K562 (cell line): ENCODE measurements around the gene OR8A1. TPM values are rescaled to one million over a fixed set of nuclear protein-coding genes. Genes with fewer than 3 reads are reported as not detected.

Source experiments
- ATAC-seq: fragments of 200-7000 bp; cut with Tn5 transposase; 3 replicates; pipeline ENCODE4 v1.9.1; 2020; ENCODE audit warnings: moderate library complexity
- BruUV-seq: library from RNA; stranded (reverse); fragments of 400-500 nt; replicated peaks from 2 replicates; lab custom pipeline; 2021; lab: Mats Ljungman, UMichigan
- CTCF ChIA-PET: fragments of 300-600 bp; formaldehyde crosslinking; extraction: SDS; loops from one replicate; lab custom pipeline; 2021; ENCODE audit warnings: low intra/inter-chr PET ratio; lab: Yijun Ruan, JAX
- POLR2A ChIA-PET: fragments of 300-600, 350-650 bp; sonication (Branson Sonifier 250); formaldehyde crosslinking; extraction: SDS; loops from one replicate; lab custom pipeline; 2021; ENCODE audit warnings: antibody characterized with exemption, inconsistent platforms; lab: Yijun Ruan, JAX
- DNase-seq, 4 experiments: peaks; one replicate each; pipeline versions ENCODE4 v3.0.0 to v3.0.0-alpha.2; 2011 to 2018; ENCODE audit warnings: low spot score in 3 of 4, mixed read lengths in 3 of 4; ENCODE audit errors: extremely low read depth in 1 of 4
- FAIRE-seq: peaks from 2 replicates; lab custom pipeline; 2011; peaks lifted over from hg19 to GRCh38; lab: Jason Lieb, UNC
- H2AFZ ChIP-seq: 2 replicates; pipeline ENCODE4 v1.6.0; 2011; ENCODE audit warnings: low read depth, low read length, control low read depth, inconsistent platforms
- H3K27ac ChIP-seq: fragments of 200-600 bp; 3 replicates; pipeline ENCODE4 v1.8.0; 2011; ENCODE audit warnings: low read depth, mild to moderate bottlenecking, control low read depth, inconsistent platforms, low read length, moderate library complexity, mixed read lengths; ENCODE audit errors: extremely low read depth
- H3K27me3 ChIP-seq, 2 experiments: fragments of 300-600 bp in 1 of 2; 2 replicates in 1 of 2; 3 replicates in 1 of 2; pipeline versions ENCODE4 v1.6.0 to v1.8.0; 2011; ENCODE audit warnings: inconsistent platforms in 2 of 2, low read length in 2 of 2, mild to moderate bottlenecking in 1 of 2, mixed read lengths in 1 of 2, moderate library complexity in 1 of 2; ENCODE audit not compliant: control insufficient read depth in 2 of 2, insufficient read depth in 2 of 2
- H3K36me3 ChIP-seq: fragments of 300-600 bp; 3 replicates; pipeline ENCODE4 v1.8.0; 2011; ENCODE audit warnings: mild to moderate bottlenecking, low read length, inconsistent platforms; ENCODE audit not compliant: control insufficient read depth, insufficient read depth
- H3K4me1 ChIP-seq, 2 experiments: fragments of 200-600 bp in 1 of 2; replicated peaks in 1 of 2; 2 replicates in 1 of 2; 3 replicates in 1 of 2; pipeline versions ENCODE4 v1.5.1 to v1.8.0; 2011; ENCODE audit warnings: inconsistent platforms in 2 of 2, low read length in 2 of 2, mild to moderate bottlenecking in 1 of 2, mixed read lengths in 1 of 2, moderate library complexity in 1 of 2; ENCODE audit not compliant: control insufficient read depth in 2 of 2, insufficient read depth in 2 of 2
- H3K4me2 ChIP-seq: 2 replicates; pipeline ENCODE4 v1.6.1; 2011; ENCODE audit warnings: low read length, control low read depth, inconsistent platforms, mixed read lengths; ENCODE audit not compliant: insufficient read depth
- H3K4me3 ChIP-seq: fragments of 200-600 bp; sonication (generic), shearing (Covaris generic); 2 replicates; pipeline ENCODE4 v1.5.1; 2016; ENCODE audit warnings: control low read depth, inconsistent platforms
- H3K79me2 ChIP-seq: fragments of 200-600 bp; 3 replicates; pipeline ENCODE4 v1.8.0; 2011; ENCODE audit warnings: low read length, inconsistent platforms; ENCODE audit not compliant: control insufficient read depth, insufficient read depth
- H3K9ac ChIP-seq, 2 experiments: 2 replicates each; pipeline versions ENCODE4 v1.6.0 to v1.6.1; 2011; ENCODE audit warnings: low read depth in 2 of 2, low read length in 2 of 2, control low read depth in 1 of 2, inconsistent platforms in 1 of 2, mild to moderate bottlenecking in 1 of 2, mixed read lengths in 1 of 2; ENCODE audit not compliant: insufficient read depth in 1 of 2
- H3K9me1 ChIP-seq: one replicate; pipeline ENCODE4 v1.6.0; 2011; ENCODE audit warnings: inconsistent platforms, mild to moderate bottlenecking, low read length, moderate library complexity; ENCODE audit not compliant: control insufficient read depth, insufficient read depth
- H3K9me3 ChIP-seq: replicated peaks from 2 replicates; pipeline ENCODE4 v1.5.1; 2011; ENCODE audit warnings: low read depth, low read length, inconsistent platforms; ENCODE audit not compliant: control insufficient read depth, insufficient read depth
- H4K20me1 ChIP-seq: replicated peaks from 2 replicates; pipeline ENCODE4 v1.6.1; 2011; ENCODE audit warnings: low read length, inconsistent platforms, mixed read lengths; ENCODE audit not compliant: control insufficient read depth, insufficient read depth
- CSDE1 ChIP-seq, 2 experiments: fragments of 450-650 bp; IDR thresholded peaks; 2 replicates each; pipeline ENCODE4 v1.6.1; 2016; ENCODE audit warnings: mild to moderate bottlenecking in 1 of 2
- FOS ChIP-seq: IDR thresholded peaks from 3 replicates; pipeline ENCODE4 v1.6.1; 2011; ENCODE audit not compliant: insufficient read length; ENCODE audit errors: extremely low read depth
- FOXM1 ChIP-seq, 2 experiments: fragments of 450-650 bp in 1 of 2; sonication (generic) in 1 of 2; formaldehyde crosslinking in 1 of 2; IDR thresholded peaks; 2 replicates each; pipeline versions ENCODE4 v1.6.1 to v1.9.0; 2017 to 2022; ENCODE audit warnings: low read depth in 2 of 2, mild to moderate bottlenecking in 2 of 2, missing genetic modification reagents in 1 of 2, moderate library complexity in 1 of 2
- KLF13 ChIP-seq: fragments of 450-650 bp; IDR thresholded peaks from 2 replicates; pipeline ENCODE4 v1.6.1; 2016; ENCODE audit warnings: missing genetic modification characterization, low read depth, mild to moderate bottlenecking, missing compliant biosample characterization, moderate library complexity, borderline replicate concordance
- NFIX ChIP-seq: fragments of 250-450 bp; sonication (Bioruptor Pico); IDR thresholded peaks from 2 replicates; pipeline ENCODE4 v1.4.0; 2020; ENCODE audit warnings: low read depth, mild to moderate bottlenecking, moderate library complexity
- POU5F1 ChIP-seq: fragments of 150-350 bp; IDR thresholded peaks from 2 replicates; pipeline ENCODE4 v1.6.1; 2014; ENCODE audit warnings: borderline replicate concordance, low read length, low read depth, mild to moderate bottlenecking; ENCODE audit not compliant: partially characterized antibody
- SREBF1 ChIP-seq: fragments of 150-350 bp; IDR thresholded peaks from 2 replicates; pipeline ENCODE4 v1.6.1; 2014; ENCODE audit warnings: antibody characterized with exemption, low read depth, low read length, borderline replicate concordance
- ZNF165 ChIP-seq: fragments of 250-450 bp; sonication (Bioruptor Pico); IDR thresholded peaks from 2 replicates; pipeline ENCODE4 v1.4.0; 2020; ENCODE audit warnings: borderline replicate concordance
- ZNF175 ChIP-seq: fragments of 200-800 bp; sonication (Bioruptor generic); IDR thresholded peaks from 2 replicates; pipeline ENCODE4 v1.6.1; 2016; ENCODE audit warnings: low read depth, mild to moderate bottlenecking, missing genetic modification characterization, missing compliant biosample characterization
- ZNF609 ChIP-seq: sonication (generic); formaldehyde crosslinking; IDR thresholded peaks from 2 replicates; pipeline ENCODE4 v1.8.1; 2023; ENCODE audit warnings: missing genetic modification reagents, mild to moderate bottlenecking, borderline replicate concordance
- WGBS: fragments of 100-300 bp; shearing (Covaris generic); methylation state at CpG from one replicate; pipeline ENCODE4 v1.1.6; 2016; ENCODE audit warnings: low coverage, mixed read lengths; ENCODE audit not compliant: insufficient coverage; ENCODE audit errors: missing lambda C conversion rate; 5-methylcytosine and 5-hydroxymethylcytosine counted together
- in situ Hi-C: fragments of 300-500 bp; cut with MboI; formaldehyde crosslinking; loops from 4 replicates; pipeline ENCODE4 v1.15.0; 2018; ENCODE audit warnings: inconsistent platforms, mixed read lengths
- intact Hi-C: fragments of 100-400 bp; cut with micrococcal nuclease; formaldehyde crosslinking; loops from 2 replicates; pipeline ENCODE4 v1.14.2; 2022
- polyA plus RNA-seq, 8 experiments: library from polyadenylated mRNA; depleted of rRNA in 4 of 8; stranded (reverse) in 5 of 8; unstranded in 3 of 8; fragments of >200 nt; fragmentation: Nextera tagmentation in 2 of 8; fragmentation: Illumina TruSeq in 1 of 8; extraction: Ambion mirVana in 2 of 8; extraction: Trizol in 1 of 8; gene quantifications; 2 replicates each; pipeline versions ENCODE4 v1.2.1 to v1.2.3, GENCODE V29; 2011 to 2014; ENCODE audit warnings: inconsistent platforms in 1 of 8, missing spikeins in 1 of 8
- total RNA-seq, 7 experiments: library from RNA; depleted of rRNA in 6 of 7; stranded (reverse); fragments of >200 nt in 6 of 7; fragmentation: Illumina TruSeq in 2 of 7; extraction: Trizol in 2 of 7; gene quantifications; 2 replicates each; pipeline versions ENCODE4 v1.2.1 to v1.2.3, GENCODE V29; 2011 to 2021; ENCODE audit warnings: low replicate concordance in 1 of 7
- TF ChIP-seq, protein P1 (sequence below): fragments of 250-450 bp; sonication (Bioruptor Pico); IDR thresholded peaks from 2 replicates; pipeline ENCODE4 v1.5.0; 2021; ENCODE audit warnings: mild to moderate bottlenecking, moderate library complexity

OR8A1 gene
- total and polyA plus RNA-seq, 9 of the 15 experiments (the other 6 are each of a cell fraction or from before 2014, with no cell fraction given) = 0.27 to 2.7 (median 1.4) TPM

- Histone ChIP-seq H3K4me1 (peaks cover 0 to 22% of the 10 kb centered on the region in 2 experiments; a peak in 4 of 5 replicates), H3K27ac (no peak overlapping the region), H3K9me1 (no peaks in the 10 kb centered on the region), H4K20me1 (no peaks in the 10 kb centered on the region), H3K79me2 (no peaks in the 10 kb centered on the region), H3K27me3 (no peaks in the 10 kb centered on the region), H3K4me3 (no peak overlapping the region), H3K9ac (no peak overlapping the region), H3K36me3 (no peaks in the 10 kb centered on the region), H2AFZ (no peak overlapping the region), H3K4me2 (no peak overlapping the region), H3K9me3 (no peaks in the 10 kb centered on the region)
- ATAC-seq = no peak
- ChIA-PET POLR2A (no interaction called here), CTCF (no interaction called here)
- no TSS peak for BruUV-seq
- 21% methylated on average over 2 of the region's 2 CpGs for WGBS
- DNase-seq = no peak
- intact Hi-C loops = no loop called here
- in situ Hi-C loops = no loop called here
- TF ChIP-seq CSDE1 (IDR thresholded peaks at IDR 0.05) = no peak
- TF ChIP-seq FOXM1 (IDR thresholded peaks at IDR 0.05; ENCODE audit: low read depth) = no peak
- no peak for TF ChIP-seq FOXM1 (CRISPR knock-in tag; IDR thresholded peaks at IDR 0.05; ENCODE audit: low read depth)
- no peak for TF ChIP-seq FOS
- TF ChIP-seq KLF13 = no peak
- no peak for TF ChIP-seq NFIX (CRISPR knock-in tag)
- no peak for TF ChIP-seq ZNF609 (CRISPR knock-in tag)
- no peak for TF ChIP-seq POU5F1
- TF ChIP-seq ZNF175 (CRISPR knock-in tag) = no peak
- TF ChIP-seq, protein P1, sequence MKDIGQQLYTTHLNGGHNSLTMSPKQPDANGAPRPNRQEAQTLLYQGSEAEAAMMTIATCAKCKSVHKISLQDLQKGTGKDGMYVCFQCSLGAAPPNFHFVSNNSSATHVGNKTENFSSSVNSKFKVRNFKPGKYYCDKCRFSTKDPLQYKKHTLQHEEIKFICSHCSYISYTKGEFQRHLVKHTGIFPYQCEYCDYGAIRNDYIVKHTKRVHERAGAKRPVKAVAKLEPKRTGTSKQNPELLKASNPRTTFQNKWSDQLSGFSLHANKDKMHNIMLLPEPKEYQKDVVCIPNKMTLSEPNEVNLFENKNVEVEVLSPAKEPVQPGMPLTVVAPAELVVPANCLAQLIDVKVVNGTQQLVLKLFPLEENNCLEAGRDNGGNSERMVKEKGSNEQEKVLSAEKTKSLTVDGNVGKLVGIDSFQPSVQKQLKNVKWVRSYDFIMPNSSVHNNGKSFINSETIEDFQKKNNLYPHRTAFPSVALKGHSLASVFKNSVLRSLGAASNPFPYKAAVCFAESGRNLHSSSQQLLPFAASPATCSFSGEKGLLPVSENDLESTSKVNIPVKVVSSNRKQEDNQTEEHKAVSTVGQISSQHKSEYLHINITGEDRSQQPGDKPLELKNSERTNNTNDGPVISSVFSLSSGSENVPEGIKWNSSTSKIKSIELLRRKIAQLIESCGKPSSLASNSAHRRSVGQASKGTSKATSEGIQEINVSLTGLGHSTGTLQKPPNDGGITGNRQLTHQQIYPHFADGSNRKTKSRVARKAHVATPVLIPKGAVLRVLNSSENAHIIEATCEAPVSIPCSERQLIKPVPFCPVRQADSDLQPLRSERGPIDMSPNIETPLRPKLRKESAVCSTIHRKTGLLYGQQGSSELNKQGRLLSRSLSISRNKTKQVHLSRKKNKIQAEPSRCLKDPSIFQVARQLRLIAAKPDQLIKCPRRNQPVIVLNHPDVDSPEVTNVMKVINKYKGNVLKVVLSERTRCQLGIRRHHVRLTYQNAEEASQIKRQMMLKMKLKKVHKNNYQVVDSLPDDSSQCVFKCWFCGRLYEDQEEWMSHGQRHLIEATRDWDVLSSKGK (CRISPR knock-in tag) = no peak
- no peak for TF ChIP-seq SREBF1
- no peak for TF ChIP-seq ZNF165
- no peak for FAIRE-seq
Measured at GRCh38 chr11:124534051-124534450, 35.7 kb upstream of the OR8A1 start.
